ENCODE data around the gene DCST1.
"Not testable (repeated sequence)": the region's sequence is repeated elsewhere in the genome, so short reads cannot be mapped to it uniquely, and the experiment has no call there.

The DCST1 gene, protein sequence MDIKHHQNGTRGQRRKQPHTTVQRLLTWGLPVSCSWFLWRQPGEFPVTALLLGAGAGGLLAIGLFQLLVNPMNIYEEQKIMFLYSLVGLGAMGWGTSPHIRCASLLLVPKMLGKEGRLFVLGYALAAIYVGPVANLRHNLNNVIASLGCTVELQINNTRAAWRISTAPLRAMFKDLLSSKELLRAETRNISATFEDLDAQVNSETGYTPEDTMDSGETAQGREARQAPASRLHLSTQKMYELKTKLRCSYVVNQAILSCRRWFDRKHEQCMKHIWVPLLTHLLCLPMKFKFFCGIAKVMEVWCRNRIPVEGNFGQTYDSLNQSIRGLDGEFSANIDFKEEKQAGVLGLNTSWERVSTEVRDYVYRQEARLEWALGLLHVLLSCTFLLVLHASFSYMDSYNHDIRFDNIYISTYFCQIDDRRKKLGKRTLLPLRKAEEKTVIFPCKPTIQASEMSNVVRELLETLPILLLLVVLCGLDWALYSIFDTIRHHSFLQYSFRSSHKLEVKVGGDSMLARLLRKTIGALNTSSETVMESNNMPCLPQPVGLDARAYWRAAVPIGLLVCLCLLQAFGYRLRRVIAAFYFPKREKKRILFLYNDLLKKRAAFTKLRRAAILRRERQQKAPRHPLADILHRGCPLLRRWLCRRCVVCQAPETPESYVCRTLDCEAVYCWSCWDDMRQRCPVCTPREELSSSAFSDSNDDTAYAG

DNA sequence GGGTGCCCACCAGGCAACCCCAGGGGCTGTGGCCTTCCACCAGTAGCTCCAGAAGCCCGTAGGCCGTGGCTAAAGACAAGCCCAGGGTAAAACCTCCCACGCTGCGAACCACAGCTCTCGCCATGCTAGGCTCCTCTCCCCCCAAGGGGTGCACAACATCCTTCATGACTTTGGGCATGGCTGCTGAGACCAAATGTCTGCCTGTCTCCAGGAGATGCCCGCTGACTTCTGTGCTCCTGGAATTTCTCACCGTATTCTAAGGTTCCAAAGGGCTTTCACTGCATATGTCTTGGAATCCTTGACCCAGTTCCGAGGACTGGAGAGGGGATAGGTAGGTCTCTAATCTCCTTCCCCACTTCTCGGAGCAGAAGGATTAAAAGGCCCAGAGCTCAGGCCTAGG is at the start of gene DCST1, which contains the start of gene DCST2:
Gene DCST1 (plus strand): TSS at position 301 of the 400 bp plus-strand sequence. CDS start 213 bp downstream, outside the sequence.
Gene DCST2 (minus strand): TSS at position 258 of the 400 bp plus-strand sequence. CDS start 80 bp downstream, at position 178.
- no peak for DNase-seq

DNA sequence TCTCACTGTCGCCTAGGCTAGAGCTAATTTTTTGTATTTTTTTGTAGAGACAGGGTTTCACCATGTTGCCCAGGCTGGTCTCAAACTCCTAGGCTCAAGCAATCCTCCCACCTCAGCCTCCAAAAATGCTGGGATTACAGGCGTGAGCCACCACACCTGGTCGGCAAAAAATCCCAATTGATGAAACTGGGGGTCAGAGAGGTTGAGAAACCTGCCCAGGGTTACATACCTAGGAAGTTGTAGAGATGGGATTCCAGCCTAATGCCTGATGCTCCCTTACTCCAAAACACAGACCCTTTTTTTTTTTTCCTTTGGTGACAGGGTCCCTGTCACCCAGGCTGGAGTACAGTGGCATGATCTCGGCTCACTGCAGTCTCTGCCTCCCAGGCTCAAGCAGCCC is 46.9 kb upstream of the DCST1 start:
- not testable (repeated sequence) for DNase-seq

DNA sequence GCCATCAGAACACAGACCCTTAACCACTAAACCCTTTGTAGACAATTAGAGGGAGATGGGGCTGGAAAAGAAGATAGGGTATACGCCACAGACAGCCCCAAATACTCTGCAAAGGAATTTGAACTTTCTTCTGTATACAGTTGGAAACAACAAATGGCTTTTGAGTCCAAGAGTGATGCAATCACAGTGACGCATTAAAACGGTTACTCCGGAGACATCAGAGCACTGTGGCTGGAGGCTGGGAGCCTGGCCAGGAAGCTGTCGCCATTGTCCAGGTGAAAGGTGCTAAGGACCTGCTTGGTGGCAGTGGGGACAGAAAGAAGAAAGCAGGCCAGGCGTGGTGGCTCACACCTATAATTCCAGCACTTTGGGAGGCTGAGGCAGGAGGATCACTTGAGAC is 46.3 kb upstream of the DCST1 start:
- no peak for DNase-seq

DNA sequence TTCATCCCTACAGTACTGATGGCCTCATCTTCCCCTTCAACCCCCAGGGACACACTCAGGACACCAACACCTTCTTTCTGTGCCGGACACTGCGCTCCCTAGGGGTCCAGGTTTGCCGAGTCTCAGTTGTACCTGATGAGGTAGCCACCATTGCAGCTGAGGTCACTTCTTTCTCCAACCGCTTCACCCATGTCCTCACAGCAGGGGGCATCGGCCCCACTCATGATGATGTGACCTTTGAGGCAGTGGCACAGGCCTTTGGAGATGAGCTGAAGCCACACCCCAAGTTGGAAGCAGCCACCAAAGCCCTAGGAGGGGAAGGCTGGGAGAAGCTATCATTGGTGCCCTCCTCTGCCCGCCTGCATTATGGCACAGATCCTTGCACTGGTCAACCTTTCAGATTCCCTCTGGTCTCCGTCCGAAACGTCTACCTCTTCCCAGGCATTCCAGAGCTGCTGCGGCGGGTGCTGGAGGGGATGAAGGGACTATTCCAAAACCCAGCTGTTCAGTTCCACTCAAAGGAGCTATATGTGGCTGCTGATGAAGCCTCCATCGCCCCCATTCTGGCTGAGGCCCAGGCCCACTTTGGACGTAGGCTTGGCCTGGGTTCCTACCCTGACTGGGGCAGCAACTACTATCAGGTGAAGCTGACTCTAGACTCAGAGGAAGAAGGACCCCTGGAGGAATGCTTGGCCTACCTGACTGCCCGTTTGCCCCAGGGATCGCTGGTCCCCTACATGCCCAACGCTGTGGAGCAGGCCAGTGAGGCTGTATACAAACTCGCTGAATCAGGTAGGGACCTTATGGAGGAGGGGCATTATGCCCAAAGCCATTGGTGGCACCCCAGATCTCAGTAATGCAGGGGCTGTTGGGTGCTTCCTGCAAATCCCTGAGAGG is 45.3 kb upstream of the DCST1 start:
- no peak for DNase-seq

DNA sequence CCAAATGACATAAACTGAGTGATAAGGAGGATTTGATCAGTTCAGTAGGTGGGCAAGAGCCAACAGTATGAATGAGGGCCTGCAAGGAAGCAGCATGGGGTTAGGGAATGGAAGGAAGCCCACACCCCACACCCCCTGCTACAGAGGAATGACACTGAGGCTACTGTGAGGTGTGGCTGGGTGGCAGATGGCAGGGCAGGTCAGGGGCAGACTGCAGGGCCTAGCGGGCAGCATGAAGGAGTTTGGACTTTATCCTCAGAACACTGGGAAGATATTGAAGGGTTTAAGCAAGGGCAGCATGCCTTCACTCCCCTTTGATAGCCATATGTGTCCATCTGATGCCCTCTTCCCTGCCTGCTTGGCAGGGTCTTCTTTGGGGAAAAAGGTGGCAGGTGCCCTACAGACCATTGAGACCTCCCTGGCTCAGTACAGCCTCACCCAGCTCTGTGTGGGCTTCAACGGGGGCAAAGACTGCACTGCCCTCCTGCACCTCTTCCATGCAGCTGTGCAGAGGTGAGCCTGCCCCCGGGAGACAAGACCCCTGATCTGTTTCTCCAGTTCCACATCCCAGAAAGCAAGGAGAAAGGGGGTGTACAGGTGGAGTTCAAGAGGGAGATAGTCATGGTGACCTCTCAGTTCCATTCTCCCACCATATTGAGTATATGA is 44.3 kb upstream of the DCST1 start:
- no peak for DNase-seq

DNA sequence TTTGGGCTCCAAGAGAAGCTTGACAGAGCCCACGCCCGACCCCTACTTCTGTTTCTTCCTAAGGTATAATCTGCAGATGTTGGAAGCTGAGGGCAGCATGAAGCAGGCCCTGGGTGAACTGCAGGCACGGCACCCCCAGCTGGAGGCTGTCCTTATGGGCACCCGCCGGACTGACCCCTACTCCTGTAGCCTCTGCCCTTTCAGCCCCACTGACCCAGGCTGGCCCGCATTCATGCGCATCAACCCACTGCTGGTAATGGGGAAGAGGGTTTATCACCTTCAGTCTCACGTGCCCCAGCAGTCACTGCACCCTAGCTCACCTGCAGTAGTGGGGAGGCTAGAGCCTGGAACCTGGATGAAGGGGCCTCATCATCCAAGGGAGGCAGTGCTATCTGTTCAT is 43.3 kb upstream of the DCST1 start:
- no peak for DNase-seq

DNA sequence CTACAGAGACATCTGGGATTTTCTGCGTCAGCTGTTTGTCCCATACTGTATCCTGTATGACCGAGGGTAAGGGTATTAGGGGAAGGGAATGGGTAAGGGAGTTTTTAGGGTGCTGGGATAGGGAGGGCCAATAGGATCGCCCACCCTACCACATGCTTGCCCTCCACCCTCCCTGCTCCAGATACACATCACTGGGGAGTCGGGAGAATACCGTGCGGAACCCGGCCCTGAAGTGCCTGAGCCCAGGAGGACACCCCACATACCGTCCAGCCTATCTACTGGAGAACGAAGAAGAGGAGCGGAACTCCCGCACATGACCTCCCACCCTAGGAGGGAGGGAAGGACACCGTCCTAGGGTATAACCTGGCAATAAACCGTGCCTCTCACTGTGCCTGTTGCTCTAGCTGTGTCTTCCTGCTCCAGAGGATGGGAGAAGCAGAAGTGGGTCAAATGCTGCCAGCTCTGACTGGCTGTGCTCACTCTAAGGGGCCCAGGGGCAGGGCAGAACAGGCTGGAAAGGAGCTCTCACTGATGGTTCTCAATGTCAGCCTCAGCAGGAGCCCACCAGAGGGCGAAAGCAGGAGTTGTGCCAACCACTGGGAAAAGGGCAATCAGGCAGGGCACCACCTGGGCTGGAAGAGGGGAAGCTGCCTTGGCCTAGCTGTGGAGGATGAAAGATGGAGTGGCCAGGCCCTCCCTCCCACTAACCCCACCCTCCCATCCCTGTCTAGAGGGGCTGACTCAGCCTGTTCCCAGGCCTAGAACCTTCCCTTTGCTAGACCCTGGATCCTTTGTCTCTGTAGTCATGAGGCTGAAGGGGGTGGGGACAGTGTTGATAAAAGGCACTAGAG is 40.7 kb upstream of the DCST1 start:
- DNase-seq: no peak

DNA sequence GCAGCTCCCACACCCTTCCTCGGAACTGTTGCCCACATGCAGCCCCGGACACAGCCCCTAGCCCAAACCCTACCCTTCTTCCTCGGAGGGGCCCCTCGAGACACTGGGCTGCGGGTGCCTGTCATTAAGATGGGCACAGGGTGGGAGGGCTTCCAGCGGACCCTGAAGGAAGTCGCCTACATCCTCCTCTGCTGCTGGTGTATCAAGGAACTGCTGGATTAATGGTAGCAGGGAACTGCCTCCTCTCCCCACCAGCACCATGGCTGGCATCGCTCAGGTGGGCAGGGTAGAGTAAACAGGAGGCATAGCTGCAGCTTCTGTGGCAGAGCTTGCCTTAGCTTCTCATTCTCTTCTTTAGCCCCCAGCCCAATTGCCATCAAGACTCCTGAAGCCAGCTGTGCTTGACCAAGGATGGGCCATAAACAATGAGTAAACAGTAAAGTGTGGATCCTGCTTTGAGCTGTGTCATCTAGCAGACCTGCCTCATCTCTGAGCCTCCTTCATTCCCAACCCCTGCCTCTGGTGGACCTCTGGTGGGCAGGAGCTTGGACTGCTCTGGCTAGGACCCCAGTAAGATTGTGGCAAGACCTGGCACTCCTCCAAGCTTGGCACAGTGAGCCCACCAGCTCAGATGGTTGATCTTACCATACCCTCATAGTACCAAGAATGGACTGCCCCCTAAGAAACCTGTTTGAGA is 39.9 kb upstream of the DCST1 start, which contains the start of gene LENEP:
Gene LENEP (plus strand): TSS at position 15 of the 697 bp plus-strand sequence. CDS start 22 bp downstream, at position 37.
- no peak for DNase-seq

DNA sequence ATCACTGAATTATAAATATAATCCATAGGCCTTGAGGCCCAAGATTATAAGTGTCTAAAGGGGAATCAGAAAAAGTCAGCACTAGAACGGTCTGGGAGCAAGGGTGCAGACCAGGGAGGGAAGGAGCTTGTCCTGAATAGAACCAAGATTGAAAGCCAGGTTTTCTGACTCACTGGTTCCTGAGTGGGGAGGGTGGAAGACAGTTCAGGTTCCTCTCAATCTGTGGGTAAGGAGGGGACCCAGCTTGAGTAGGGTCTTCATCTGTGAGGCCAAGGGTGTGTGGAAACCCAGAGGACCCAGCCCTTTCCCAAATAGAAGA is 39.4 kb upstream of the DCST1 start:
- no peak for DNase-seq

DNA sequence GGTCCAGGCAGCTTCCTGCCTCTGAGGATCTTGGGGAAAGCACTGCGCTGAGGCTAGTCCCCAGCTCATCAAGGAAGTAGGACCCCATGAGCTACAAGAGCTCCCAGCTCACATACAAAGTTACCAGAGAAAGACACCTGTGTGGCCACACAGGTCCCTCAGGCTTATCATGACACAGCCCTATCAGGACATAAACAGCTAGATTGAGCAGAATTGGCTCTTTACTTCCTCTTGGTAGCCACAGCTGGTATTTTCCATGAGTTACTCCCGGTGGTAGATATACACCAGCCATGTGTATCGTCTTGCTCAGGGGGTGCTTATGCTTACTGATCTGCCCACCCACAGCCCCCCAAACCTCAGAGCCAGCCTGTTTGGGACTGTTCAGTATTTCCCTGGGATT is 39.0 kb upstream of the DCST1 start:
- DNase-seq: no peak

DNA sequence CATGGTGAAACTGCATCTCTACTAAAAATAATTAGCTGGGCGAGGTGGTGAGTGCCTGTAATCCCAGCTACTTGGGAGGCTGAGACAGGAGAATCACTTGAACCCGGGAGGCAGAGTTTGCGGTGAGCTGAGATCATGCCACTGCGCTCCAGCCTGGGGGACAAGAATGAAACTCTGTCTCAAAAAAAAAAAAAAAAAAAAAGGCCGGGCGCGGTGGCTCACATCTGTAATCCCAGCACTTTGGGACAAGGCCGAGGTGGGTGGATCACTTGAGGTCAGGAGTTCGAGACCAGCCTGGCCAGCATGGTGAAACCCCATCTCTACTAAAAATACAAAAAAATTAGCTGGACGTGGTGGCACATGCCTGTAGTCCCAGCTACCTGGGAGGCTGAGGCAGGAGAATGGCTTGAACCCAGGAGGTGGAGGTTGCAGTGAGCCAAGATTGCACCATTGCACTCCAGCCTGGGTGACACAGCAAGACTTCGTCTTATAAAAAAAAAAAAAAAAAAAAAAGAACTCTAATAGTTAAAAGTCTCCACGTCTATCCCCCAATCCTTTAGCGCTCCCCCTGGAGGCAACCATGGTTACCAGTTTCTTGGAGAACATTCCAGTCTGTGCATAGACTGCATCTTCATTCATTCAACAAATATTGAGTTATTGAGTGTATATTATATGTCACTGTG is 38.2 kb upstream of the DCST1 start:
- peak; percentile 48 for DNase-seq

DNA sequence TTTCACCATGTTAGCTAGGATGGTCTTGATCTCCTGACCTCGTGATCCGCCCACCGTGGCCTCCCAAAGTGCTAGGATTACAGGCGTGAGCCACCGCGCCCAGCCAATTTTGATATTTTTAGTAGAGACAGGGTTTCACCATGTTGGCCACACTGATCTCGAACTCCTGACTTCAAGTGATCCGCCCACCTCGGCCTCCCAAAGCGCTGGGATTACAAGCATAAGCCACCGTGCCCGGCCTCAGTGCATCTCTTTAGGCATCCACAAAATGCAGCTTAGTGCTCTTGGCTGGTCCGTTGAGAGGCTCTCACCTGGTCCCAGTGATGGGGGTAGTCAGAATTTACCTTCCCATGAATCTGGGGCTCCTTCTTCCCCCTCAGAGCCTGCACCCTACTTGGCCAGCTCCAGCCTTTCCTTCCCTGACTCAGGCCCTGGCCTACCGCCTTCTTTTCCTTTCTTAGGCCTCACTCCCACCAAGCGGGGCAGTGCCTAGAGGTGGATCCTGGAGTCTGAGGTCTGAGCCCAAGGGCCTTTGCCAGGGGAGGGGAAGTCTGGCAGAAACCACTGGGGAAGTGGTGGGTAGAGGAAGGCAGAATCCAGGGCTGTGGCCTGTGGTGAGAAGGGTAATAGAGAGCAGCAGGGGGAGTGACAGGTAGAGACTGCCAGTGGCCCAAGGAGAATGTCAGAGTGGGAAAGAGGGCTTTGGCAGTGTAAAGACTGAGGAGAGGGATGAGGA is 36.5 kb upstream of the DCST1 start:
- no peak for DNase-seq

DNA sequence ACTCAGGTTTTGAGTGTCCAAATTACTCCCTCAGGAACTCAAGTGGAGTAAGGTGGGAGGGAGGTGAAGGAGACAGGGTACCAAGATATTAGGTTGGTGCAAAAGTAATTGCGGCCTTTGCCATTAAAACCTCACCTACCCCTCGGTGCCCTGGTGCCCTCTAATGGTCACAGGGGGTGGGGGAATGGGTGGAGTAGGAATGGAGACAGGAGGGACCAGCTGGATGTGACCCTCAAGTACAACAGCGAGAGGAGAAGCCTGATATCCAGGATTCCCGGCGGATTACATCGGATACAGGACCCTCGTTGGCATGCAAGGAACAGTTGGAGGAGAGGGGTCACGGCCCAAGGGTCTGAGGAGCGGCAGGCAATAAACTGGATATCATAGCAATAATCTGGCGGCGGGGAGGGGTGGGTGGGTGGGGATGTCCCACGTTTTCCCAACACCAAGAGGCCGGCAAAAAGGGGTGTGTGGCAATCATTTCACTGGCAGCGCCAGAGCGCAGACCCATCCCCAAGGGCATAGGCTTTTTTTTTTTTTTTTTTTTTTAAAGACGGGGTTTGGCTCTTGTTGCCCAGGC is 35.3 kb upstream of the DCST1 start:
- DNase-seq: no peak

DNA sequence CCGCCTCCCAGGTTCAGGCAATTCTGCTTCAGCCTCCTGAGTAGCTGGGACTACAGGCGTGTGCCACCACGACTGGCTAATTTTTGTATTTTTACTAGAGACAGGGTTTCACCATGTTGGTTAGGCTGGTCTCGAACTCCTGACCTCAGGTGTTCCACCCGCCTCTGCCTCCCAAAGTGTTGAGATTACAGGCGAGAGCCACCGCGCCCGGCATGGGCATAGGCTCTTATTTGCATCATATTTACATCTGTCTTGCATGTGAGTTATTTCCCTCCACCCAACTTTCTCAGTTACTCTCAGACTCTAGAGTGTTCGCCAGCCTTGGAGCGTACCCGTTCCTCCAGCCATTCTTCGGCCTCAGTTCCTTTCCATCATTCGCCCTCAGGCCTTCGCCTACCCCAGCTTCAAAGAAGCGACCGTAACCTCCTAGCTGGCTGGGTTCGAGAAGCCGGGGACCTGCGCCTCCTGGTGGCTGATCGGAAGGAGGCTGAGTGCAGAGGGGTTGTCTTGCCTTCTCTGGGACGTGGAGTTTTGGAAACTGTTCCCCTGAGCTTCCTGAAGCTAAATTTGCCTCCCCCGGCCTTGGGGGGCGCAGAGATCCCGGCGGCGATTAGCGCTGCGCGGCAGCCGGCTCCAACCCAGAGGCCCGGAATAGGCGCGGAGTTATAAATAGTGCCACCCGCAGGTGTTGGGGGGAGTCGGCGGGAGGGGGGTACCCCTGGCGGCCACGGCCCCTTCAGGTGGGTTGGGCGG is 34.6 kb upstream of the DCST1 start:
- DNase-seq: peak; percentile 18

DNA sequence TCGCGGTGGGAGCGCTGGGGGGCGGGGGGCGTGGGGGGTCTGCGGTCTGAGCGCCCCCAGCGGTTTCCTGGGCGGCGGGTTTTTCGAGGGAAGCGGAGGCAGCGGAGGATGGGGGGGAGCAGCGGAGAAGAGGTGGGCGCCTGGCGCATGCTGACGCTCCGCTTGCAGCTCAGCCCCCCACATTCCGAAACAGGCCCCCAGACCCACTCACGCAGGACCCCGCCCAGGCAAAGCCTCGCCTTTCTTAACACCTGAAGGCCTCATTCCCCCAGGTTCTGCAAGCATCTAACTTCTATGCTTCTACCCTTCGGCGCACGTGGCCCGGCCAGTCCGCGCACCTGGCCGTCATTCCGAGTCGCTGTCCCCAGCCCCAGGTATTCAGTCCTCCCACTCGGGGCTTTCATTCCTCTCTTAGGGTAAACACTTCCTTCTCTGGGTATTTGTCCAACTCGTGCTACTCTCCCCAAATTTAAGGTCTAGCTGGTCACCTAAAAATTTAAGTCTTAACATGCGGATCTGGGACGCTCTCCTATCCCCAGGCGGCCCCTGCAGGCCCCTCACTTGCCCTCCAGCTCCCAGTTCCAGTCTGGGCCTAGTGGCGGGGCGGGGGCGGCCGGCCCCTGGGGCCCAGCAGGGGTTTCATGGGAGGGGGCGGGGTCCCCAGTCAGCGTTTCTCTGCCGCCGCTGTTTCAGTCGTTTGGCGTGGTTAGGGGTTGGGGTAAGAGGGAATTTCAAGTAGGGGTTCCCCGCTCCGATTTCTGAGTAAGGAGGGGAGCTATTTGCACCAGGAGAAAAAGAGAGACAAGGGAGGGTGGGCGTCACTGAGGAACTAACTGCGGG is 33.8 kb upstream of the DCST1 start:
- DNase-seq: no peak

DNA sequence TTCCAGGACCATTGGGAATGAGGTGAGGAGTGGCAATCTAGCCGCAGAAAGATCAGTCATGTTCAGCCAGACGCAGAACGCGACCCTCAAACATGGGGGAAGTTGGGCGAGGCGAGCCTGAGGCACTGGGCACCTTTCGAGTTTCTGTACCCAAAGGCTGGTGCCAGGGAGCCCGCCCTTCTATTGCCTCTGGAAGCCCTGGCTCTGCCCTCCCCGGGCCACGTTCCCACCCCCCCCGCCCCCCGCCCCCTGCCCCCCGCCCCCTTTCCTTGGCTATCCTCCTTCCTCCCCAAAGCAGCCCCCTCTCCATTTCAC is 33.3 kb upstream of the DCST1 start:
- peak; percentile 77 for DNase-seq

DNA sequence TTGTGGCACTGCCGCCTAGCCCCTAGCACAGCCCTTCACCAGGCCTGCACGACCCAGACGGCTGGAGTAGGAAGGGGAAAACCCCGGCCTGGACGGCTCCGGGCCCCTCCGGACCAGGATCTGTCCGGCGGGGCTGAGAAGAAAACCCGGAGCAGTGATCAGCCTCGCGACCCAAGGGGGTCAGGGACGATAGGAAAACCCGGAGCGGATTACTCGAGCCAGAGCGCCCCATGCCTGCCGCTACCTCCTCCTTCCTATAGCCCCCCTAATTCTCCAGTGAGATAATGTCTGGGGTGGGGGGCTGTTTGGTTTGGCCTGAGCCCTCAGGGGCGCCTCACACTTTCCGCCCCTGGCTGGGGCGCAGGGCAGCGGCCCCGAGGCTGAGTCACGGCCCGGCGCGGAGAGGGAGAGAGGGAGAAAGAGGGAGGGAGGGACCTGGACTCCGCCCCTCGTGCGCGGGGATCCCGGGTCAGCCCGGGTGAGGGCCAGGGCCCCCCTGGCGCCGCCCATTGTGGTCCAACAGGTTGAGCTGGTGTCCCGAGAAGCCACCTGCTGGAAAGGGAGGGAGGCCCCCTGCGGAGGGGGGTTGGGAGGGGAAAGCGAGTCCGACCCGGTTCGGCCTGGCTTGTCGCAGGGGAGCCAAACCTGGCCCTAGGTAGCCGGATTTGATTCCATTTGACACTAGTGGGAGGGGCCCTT is 32.7 kb upstream of the DCST1 start:
- peak; percentile 91 for DNase-seq
